Measurements from ENCODE around the gene ADM.

Gene ADM

GRCh38 chr11:10302359-10302743 is 2.5 kb upstream of the ADM start:
- H3K36me3 ChIP-seq (ENCODE audit: control insufficient read depth, insufficient read depth, low read length) = no peaks in the 10 kb centered on the region
- peaks cover 8% of the 10 kb centered on the region for H3K27me3 ChIP-seq (replicated peaks; ENCODE audit: control insufficient read depth, insufficient read depth, low read length)
- TF ChIP-seq CTCF (IDR thresholded peaks at IDR 0.05; ENCODE audit: insufficient read depth, low read length, poor library complexity, severe bottlenecking) = no peak
- DNase-seq (ENCODE audit: extremely low read depth, insufficient read length) = no peak
- peak overlapping the region; percentile 75 for H3K4me3 ChIP-seq (replicated peaks; ENCODE audit: low read depth, low read length)

- peak; percentile 54 for DNase-seq (ENCODE audit: extremely low read depth, insufficient read length)
- Histone ChIP-seq H3K36me3 (ENCODE audit: control insufficient read depth, insufficient read depth, low read length) (no peaks in the 10 kb centered on the region), H3K27me3 (replicated peaks; ENCODE audit: control insufficient read depth, insufficient read depth, low read length) (peaks cover 8% of the 10 kb centered on the region), H3K4me3 (replicated peaks; ENCODE audit: low read depth, low read length) (peak overlapping the region; percentile 75)
- no peak for TF ChIP-seq CTCF (IDR thresholded peaks at IDR 0.05; ENCODE audit: insufficient read depth, low read length, poor library complexity, severe bottlenecking)
These were observed 1.9 kb upstream of the ADM start for GRCh38 chr11:10302744-10303557.

- H3K27me3 ChIP-seq (replicated peaks; ENCODE audit: control insufficient read depth, insufficient read depth, low read length) = peaks cover 8% of the 10 kb centered on the region
- DNase-seq (ENCODE audit: extremely low read depth, insufficient read length) = no peak
These were observed 1.1 kb upstream of the ADM start for GRCh38 chr11:10303558-10304363.

GRCh38 chr11:10305262-10305963 is 540 bp downstream of the ADM start:
- peak; percentile 43 for DNase-seq (ENCODE audit: extremely low read depth, insufficient read length)
- H3K4me3 ChIP-seq (replicated peaks; ENCODE audit: low read depth, low read length) = peak overlapping the region; percentile 55
- TF ChIP-seq CTCF (IDR thresholded peaks at IDR 0.05; ENCODE audit: insufficient read depth, low read length, poor library complexity, severe bottlenecking) = no peak
- H3K36me3 ChIP-seq (ENCODE audit: control insufficient read depth, insufficient read depth, low read length) = no peaks in the 10 kb centered on the region
- peaks cover 8% of the 10 kb centered on the region for H3K27me3 ChIP-seq (replicated peaks; ENCODE audit: control insufficient read depth, insufficient read depth, low read length)

More at GRCh38 chr11:10303558-10304363, 1.1 kb upstream of the ADM start:
- H3K36me3 ChIP-seq (ENCODE audit: control insufficient read depth, insufficient read depth, low read length) = no peaks in the 10 kb centered on the region
- TF ChIP-seq CTCF (IDR thresholded peaks at IDR 0.05; ENCODE audit: insufficient read depth, low read length, poor library complexity, severe bottlenecking) = no peak
- H3K4me3 ChIP-seq (replicated peaks; ENCODE audit: low read depth, low read length) = peak overlapping the region; percentile 75

GRCh38 chr11:10305964-10306918 is 1.4 kb downstream of the ADM start:
- DNase-seq (ENCODE audit: extremely low read depth, insufficient read length) = peak; percentile 40
- Histone ChIP-seq H3K36me3 (ENCODE audit: control insufficient read depth, insufficient read depth, low read length) (no peaks in the 10 kb centered on the region), H3K27me3 (replicated peaks; ENCODE audit: control insufficient read depth, insufficient read depth, low read length) (peaks cover 8% of the 10 kb centered on the region), H3K4me3 (replicated peaks; ENCODE audit: low read depth, low read length) (peak overlapping the region; percentile 55)
- no peak for TF ChIP-seq CTCF (IDR thresholded peaks at IDR 0.05; ENCODE audit: insufficient read depth, low read length, poor library complexity, severe bottlenecking)
